NB4 (cell line): Measurements from ENCODE around the gene ALG2.
A peak's percentile ranks its signal among the peaks of the same experiment; 100 is the strongest.

ENCODE experiments used
- DNase-seq: peaks from one replicate; pipeline ENCODE4 v3.0.0; 2010; ENCODE audit warnings: low read depth
- H3K4me3 ChIP-seq: one replicate; pipeline ENCODE4 v1.5.1; 2011; ENCODE audit warnings: mild to moderate bottlenecking, low read depth, low read length, moderate library complexity
- CTCF ChIP-seq: IDR thresholded peaks from one replicate; pipeline ENCODE4 v1.5.1; 2012; ENCODE audit warnings: low read depth, low read length
- MAX ChIP-seq: IDR thresholded peaks from 2 replicates; pipeline ENCODE4 v1.6.1; 2011; ENCODE audit warnings: low read depth, low read length
- MYC ChIP-seq: IDR thresholded peaks from 2 replicates; pipeline ENCODE4 v1.6.1; 2011; ENCODE audit warnings: low read depth, low read length
- POLR2A ChIP-seq: IDR thresholded peaks from 2 replicates; pipeline ENCODE4 v1.6.1; 2011; ENCODE audit warnings: mild to moderate bottlenecking; ENCODE audit not compliant: insufficient read length; ENCODE audit errors: extremely low read depth

ALG2 gene

DNA sequence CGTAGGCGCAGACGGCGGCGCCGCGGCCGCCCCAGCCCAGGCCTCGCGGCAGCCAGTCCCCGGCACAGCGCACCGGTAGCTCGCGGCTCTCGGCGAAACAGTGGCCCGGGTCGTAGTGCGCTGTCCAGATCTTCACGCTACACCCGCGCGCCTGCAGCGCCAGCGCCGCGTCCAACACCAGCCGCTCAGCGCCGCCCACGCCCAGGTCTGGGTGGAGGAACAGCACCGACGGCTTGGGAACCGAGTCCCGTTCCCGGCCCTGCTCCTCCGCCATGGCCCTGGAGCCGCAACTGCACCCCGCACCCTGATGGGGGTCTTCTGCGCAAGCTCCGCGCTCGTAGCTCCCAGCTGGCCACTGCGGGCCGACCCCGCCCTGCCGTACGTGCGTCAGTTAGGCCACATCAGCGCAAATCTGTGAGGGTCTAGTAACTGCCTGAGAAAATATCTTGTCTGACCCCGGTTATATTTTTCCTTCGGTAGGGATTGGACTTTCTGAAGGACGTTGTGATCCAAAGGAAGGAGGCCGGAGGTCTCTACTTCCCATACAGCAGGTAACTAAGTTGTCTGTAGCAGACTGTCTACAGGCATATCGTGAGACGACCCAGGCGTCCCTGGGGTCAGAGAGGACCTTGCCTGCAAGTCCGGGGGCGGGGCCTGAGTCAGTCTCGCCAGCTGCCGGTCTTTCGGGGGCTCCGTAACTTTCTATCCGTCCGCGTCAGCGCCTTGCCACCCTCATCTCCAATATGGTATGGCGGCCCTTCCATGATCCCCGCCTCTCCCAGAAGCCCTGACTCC lies at the start of gene ALG2, which contains the start of gene SEC61B:
Gene ALG2 (minus strand): TSS at position 322 of the 795 bp plus-strand sequence. CDS start 48 bp downstream, at position 274.
Gene SEC61B (plus strand): TSS at position 662 of the 795 bp plus-strand sequence. CDS start 82 bp downstream, at position 744.
- H3K4me3 ChIP-seq = peak within 1 kb of the TSS; percentile 92
- TF ChIP-seq POLR2A (peak; percentile 82), MAX (no peak)
- peak; percentile 94 for DNase-seq

DNA sequence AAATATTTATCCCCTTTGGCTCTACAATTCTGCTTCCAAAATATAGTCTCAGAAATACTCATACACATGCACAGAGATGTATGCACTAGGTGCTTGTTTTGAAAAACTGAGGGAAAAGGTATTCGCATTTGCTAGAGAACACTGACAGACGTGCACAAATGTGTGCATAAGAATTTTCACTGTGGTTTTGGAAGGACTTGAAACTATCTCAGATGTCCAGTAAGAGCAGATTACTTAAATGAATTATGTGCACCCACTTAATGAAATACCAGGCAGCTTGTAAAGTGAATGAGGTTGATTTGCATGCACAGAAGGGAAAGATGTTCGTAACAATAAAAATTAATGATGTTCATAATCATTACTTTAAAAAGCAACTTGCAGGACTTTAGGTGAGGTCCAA lies 48.7 kb upstream of the ALG2 start:
- TF ChIP-seq CTCF (no peak), MAX (no peak), MYC (no peak)
- no peak for DNase-seq
- no peak overlapping the region for H3K4me3 ChIP-seq

- TF ChIP-seq CTCF (no peak), POLR2A (no peak), MYC (no peak), MAX (no peak)
- no peak overlapping the region for H3K4me3 ChIP-seq
- no peak for DNase-seq
These were observed 47.7 kb upstream of the ALG2 start for GRCh38 chr9:99269416-99269815.

DNA sequence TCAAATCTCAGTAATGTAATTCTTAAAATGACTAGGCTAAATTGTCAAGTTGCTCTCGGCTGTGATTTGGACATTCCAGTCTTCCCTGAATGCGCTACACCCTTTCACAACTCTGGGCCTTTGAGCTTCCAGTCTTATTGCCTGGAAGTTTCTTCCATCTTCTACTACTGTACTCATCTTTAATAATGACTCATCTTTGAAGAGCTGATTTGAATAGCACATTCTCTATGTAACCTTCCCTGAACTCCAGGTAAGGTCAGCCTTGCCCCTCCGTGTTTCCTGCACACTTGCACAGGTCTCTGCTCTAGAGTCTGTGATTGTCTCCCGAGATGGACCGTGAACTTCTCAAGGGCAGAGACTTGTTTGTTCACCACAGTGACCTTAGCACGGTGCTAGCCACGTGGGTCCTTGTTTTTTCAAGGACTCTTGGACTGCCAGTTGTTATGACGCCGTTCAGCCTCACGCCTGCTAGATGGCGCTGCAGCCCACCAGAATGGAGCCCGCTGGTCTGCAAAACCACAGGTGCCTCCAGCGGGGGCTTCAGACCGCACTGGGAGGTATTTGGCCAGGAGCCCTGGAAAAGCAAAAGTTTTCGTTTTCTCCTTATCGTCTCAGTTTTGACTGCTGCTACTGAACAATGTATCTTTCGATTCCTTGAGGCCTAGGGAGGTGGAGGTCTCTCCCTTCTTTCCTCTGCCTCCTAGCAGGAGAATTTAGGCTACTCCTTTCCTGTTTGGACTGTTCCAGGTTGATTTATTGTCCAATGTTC lies 44.7 kb upstream of the ALG2 start:
- TF ChIP-seq MAX (peak; percentile 91), CTCF (peak; percentile 84), POLR2A (no peak), MYC (peak; percentile 74)
- peak; percentile 73 for DNase-seq
- no peak overlapping the region for H3K4me3 ChIP-seq

GRCh38 chr9:99265691-99266090 lies 43.9 kb upstream of the ALG2 start:
- DNase-seq = no peak
- H3K4me3 ChIP-seq = no peak overlapping the region
- TF ChIP-seq MAX (no peak), MYC (no peak), POLR2A (no peak)

- peak; percentile 38 for DNase-seq
- TF ChIP-seq CTCF = peak; percentile 32
- TF ChIP-seq MAX = no peak
- TF ChIP-seq POLR2A = no peak
- no peak for TF ChIP-seq MYC
- H3K4me3 ChIP-seq = no peak overlapping the region
These were observed 42.4 kb upstream of the ALG2 start for GRCh38 chr9:99264070-99264680.
